Neural cell (in vitro differentiated cells): ENCODE results near the gene CXorf65. TPM values are rescaled to one million over a fixed set of nuclear protein-coding genes. Genes with fewer than 3 reads are reported as not detected.

Experiments
- H2AFZ ChIP-seq: fragments of 200-600, 300-800 bp; sonication (generic), shearing (Covaris generic); 2 replicates; pipeline ENCODE4 v1.6.0; 2014; ENCODE audit warnings: low read depth, mild to moderate bottlenecking, antibody characterized with exemption, low read length, moderate library complexity
- H3F3A ChIP-seq: fragments of 200-600 bp; shearing (Covaris generic); 2 replicates; pipeline ENCODE4 v1.6.1; 2016; ENCODE audit warnings: mild to moderate bottlenecking, moderate library complexity, mixed read lengths, antibody characterized with exemption, low read length; ENCODE audit not compliant: insufficient read depth, poor library complexity, severe bottlenecking
- H3K27ac ChIP-seq: fragments of 200-600, 300-800 bp; sonication (generic), shearing (Covaris generic); 2 replicates; pipeline ENCODE4 v1.5.1; 2014; ENCODE audit warnings: mild to moderate bottlenecking, low read length, moderate library complexity
- H3K27me3 ChIP-seq: fragments of 300-800, 200-600 bp; sonication (generic), shearing (Covaris generic); 2 replicates; pipeline ENCODE4 v1.6.0; 2014; ENCODE audit warnings: mild to moderate bottlenecking, low read depth, low read length, moderate library complexity; ENCODE audit not compliant: insufficient read depth
- H3K36me3 ChIP-seq: fragments of 300-800, 200-600 bp; sonication (generic), shearing (Covaris generic); 2 replicates; pipeline ENCODE4 v1.5.1; 2014; ENCODE audit warnings: mild to moderate bottlenecking, antibody characterized with exemption, low read length, moderate library complexity; ENCODE audit not compliant: insufficient read depth
- H3K4me2 ChIP-seq: fragments of 300-800, 200-600 bp; sonication (generic), shearing (Covaris generic); 2 replicates; pipeline ENCODE4 v1.6.0; 2014; ENCODE audit warnings: mild to moderate bottlenecking, low read length
- H3K4me3 ChIP-seq: fragments of 300-800, 200-600 bp; sonication (generic), shearing (Covaris generic); 2 replicates; pipeline ENCODE4 v1.5.1; 2014; ENCODE audit warnings: mild to moderate bottlenecking, low read length, moderate library complexity
- H3K79me2 ChIP-seq: fragments of 200-600 bp; shearing (Covaris generic); replicated peaks from 2 replicates; pipeline ENCODE4 v1.6.0; 2014; ENCODE audit warnings: mild to moderate bottlenecking, low read length, moderate library complexity; ENCODE audit not compliant: insufficient read depth
- H3K9ac ChIP-seq: fragments of 300-800, 200-600 bp; sonication (generic), shearing (Covaris generic); 2 replicates; pipeline ENCODE4 v1.6.1; 2016; ENCODE audit warnings: mild to moderate bottlenecking, low read length, mixed read lengths
- H3K9me2 ChIP-seq: fragments of 200-600 bp; shearing (Covaris generic); 2 replicates; pipeline ENCODE4 v1.6.1; 2016; ENCODE audit warnings: mild to moderate bottlenecking, low read length, mixed read lengths; ENCODE audit not compliant: insufficient read depth
- H3K9me3 ChIP-seq: fragments of 200-600, 300-800 bp; sonication (generic), shearing (Covaris generic); 2 replicates; pipeline ENCODE4 v1.6.1; 2016; ENCODE audit warnings: mild to moderate bottlenecking, mixed run types, low read length, moderate library complexity, mixed read lengths
- H4K20me1 ChIP-seq: fragments of 200-600 bp; shearing (Covaris generic); 2 replicates; pipeline ENCODE4 v1.6.1; 2016; ENCODE audit warnings: mild to moderate bottlenecking, mixed run types; ENCODE audit not compliant: insufficient read depth
- EP300 ChIP-seq: fragments of 450-650 bp; conservative IDR thresholded peaks from 2 replicates; pipeline ENCODE4 v1.6.1; 2014; ENCODE audit warnings: antibody characterized with exemption, mild to moderate bottlenecking, moderate library complexity; ENCODE audit not compliant: poor library complexity, severe bottlenecking
- EZH2 ChIP-seq: fragments of 200-600, 300-800 bp; shearing (Covaris generic), sonication (generic); IDR thresholded peaks from 2 replicates; pipeline ENCODE4 v1.6.1; 2014; ENCODE audit warnings: antibody characterized with exemption, low read length, borderline replicate concordance, mild to moderate bottlenecking; ENCODE audit not compliant: insufficient read depth, poor library complexity, severe bottlenecking
- MXI1 ChIP-seq: fragments of 450-650 bp; conservative IDR thresholded peaks from 2 replicates; pipeline ENCODE4 v1.6.1; 2014; ENCODE audit warnings: antibody characterized with exemption, mild to moderate bottlenecking; ENCODE audit not compliant: poor library complexity, severe bottlenecking
- POLR2AphosphoS5 ChIP-seq: IDR thresholded peaks from 2 replicates; pipeline ENCODE4 v1.6.1; 2012
- RAD21 ChIP-seq: fragments of 450-650 bp; conservative IDR thresholded peaks from 2 replicates; pipeline ENCODE4 v1.6.1; 2014; ENCODE audit warnings: antibody characterized with exemption, mild to moderate bottlenecking, moderate library complexity
- SMC3 ChIP-seq: fragments of 450-650 bp; conservative IDR thresholded peaks from 2 replicates; pipeline ENCODE4 v1.6.1; 2014; ENCODE audit warnings: antibody characterized with exemption, mild to moderate bottlenecking, moderate library complexity; ENCODE audit not compliant: poor library complexity
- TAF1 ChIP-seq: IDR thresholded peaks from 2 replicates; pipeline ENCODE4 v1.6.1; 2012; ENCODE audit warnings: low read depth
- polyA plus RNA-seq: library from polyadenylated mRNA; depleted of rRNA; stranded (reverse); fragments of >200 nt; gene quantifications from 2 replicates; pipeline ENCODE4 v1.2.3, GENCODE V29; 2014
- TF ChIP-seq, protein P1 (sequence below): IDR thresholded peaks from 2 replicates; pipeline ENCODE4 v1.6.1; 2012; ENCODE audit warnings: borderline replicate concordance
- TF ChIP-seq, protein P2 (sequence below): fragments of 450-650 bp; IDR thresholded peaks from 2 replicates; pipeline ENCODE4 v1.5.1; 2014; ENCODE audit warnings: antibody characterized with exemption, mild to moderate bottlenecking, moderate library complexity; ENCODE audit not compliant: poor library complexity, severe bottlenecking

Gene CXorf65
- polyA plus RNA-seq, 1 donor from 2014 or later = not detected

DNA sequence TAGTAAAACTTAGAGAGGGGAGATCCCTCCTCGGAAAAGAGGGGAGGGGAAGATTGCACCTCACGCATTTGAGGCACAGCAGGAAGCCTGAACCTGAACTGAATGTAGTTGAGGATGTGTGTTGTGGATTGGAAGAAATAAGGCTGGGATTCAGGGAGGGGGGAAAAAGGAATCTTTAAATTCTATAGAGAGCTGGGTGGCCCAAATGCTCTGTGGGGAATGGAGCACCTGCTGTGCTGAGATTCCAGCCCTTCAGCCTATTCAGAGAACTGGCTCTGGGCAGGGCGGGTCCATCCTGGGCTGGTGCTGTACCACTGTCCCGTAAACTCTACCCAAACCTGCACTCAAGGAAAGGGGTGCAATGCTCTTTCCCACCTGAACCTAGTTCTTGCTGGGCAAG, 6.8 kb downstream of the CXorf65 start:
- no peaks in the 10 kb centered on the region for H4K20me1 ChIP-seq
- H3K9me2 ChIP-seq = no peaks in the 10 kb centered on the region
- no peaks in the 10 kb centered on the region for H3K79me2 ChIP-seq
- no peak overlapping the region for H3K27ac ChIP-seq
- no peaks in the 10 kb centered on the region for H3K36me3 ChIP-seq
- H3K9me3 ChIP-seq = no peaks in the 10 kb centered on the region
- H3F3A ChIP-seq = no peaks in the 10 kb centered on the region
- TF ChIP-seq TAF1 (no peak), POLR2AphosphoS5 (no peak), SMC3 (no peak), MXI1 (no peak), RAD21 (no peak), EZH2 (no peak), EP300 (no peak)
- TF ChIP-seq, protein P1, sequence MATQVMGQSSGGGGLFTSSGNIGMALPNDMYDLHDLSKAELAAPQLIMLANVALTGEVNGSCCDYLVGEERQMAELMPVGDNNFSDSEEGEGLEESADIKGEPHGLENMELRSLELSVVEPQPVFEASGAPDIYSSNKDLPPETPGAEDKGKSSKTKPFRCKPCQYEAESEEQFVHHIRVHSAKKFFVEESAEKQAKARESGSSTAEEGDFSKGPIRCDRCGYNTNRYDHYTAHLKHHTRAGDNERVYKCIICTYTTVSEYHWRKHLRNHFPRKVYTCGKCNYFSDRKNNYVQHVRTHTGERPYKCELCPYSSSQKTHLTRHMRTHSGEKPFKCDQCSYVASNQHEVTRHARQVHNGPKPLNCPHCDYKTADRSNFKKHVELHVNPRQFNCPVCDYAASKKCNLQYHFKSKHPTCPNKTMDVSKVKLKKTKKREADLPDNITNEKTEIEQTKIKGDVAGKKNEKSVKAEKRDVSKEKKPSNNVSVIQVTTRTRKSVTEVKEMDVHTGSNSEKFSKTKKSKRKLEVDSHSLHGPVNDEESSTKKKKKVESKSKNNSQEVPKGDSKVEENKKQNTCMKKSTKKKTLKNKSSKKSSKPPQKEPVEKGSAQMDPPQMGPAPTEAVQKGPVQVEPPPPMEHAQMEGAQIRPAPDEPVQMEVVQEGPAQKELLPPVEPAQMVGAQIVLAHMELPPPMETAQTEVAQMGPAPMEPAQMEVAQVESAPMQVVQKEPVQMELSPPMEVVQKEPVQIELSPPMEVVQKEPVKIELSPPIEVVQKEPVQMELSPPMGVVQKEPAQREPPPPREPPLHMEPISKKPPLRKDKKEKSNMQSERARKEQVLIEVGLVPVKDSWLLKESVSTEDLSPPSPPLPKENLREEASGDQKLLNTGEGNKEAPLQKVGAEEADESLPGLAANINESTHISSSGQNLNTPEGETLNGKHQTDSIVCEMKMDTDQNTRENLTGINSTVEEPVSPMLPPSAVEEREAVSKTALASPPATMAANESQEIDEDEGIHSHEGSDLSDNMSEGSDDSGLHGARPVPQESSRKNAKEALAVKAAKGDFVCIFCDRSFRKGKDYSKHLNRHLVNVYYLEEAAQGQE = no peak
- TF ChIP-seq, protein P2, sequence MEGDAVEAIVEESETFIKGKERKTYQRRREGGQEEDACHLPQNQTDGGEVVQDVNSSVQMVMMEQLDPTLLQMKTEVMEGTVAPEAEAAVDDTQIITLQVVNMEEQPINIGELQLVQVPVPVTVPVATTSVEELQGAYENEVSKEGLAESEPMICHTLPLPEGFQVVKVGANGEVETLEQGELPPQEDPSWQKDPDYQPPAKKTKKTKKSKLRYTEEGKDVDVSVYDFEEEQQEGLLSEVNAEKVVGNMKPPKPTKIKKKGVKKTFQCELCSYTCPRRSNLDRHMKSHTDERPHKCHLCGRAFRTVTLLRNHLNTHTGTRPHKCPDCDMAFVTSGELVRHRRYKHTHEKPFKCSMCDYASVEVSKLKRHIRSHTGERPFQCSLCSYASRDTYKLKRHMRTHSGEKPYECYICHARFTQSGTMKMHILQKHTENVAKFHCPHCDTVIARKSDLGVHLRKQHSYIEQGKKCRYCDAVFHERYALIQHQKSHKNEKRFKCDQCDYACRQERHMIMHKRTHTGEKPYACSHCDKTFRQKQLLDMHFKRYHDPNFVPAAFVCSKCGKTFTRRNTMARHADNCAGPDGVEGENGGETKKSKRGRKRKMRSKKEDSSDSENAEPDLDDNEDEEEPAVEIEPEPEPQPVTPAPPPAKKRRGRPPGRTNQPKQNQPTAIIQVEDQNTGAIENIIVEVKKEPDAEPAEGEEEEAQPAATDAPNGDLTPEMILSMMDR = no peak
- no peak overlapping the region for H3K4me2 ChIP-seq
- no peak overlapping the region for H3K4me3 ChIP-seq
- no peak overlapping the region for H2AFZ ChIP-seq
- H3K9ac ChIP-seq = no peak overlapping the region
- peaks cover 7% of the 10 kb centered on the region for H3K27me3 ChIP-seq

DNA sequence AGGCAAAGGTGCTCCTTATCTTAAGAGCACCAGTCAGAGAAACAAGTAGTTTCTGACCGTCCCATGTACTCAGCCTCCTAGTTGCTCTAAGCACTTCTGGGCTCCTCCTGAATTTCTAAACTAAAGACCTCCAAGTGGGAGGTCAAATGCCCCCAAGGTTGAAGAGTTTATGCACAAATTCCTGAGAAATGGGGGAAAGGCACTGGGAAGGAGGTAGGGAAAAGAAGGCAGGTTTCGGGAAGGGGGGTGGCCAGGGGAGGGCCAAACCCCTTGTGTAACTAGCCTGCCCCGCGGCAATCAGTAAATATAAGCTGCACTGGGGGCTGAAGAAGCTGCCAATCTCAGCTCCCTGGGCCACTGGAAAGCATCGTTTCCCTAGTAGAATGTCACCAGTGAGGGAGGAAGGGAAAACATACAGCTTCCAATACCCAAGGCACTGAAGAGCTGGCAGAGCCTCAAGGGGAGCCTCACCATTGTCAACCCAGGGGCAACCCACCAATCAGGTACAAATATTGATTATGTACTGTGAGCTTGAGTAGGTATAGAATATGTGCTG, 7.5 kb downstream of the CXorf65 start:
- H4K20me1 ChIP-seq = no peaks in the 10 kb centered on the region
- no peak overlapping the region for H3K4me3 ChIP-seq
- H2AFZ ChIP-seq = no peak overlapping the region
- TF ChIP-seq EP300 (no peak), MXI1 (no peak), SMC3 (no peak), EZH2 (no peak), POLR2AphosphoS5 (no peak), RAD21 (no peak), TAF1 (no peak)
- TF ChIP-seq, protein P1 = no peak
- TF ChIP-seq, protein P2 = no peak
- H3K36me3 ChIP-seq = no peaks in the 10 kb centered on the region
- no peaks in the 10 kb centered on the region for H3K9me3 ChIP-seq
- no peak overlapping the region for H3K9ac ChIP-seq
- H3K27ac ChIP-seq = no peak overlapping the region
- H3K9me2 ChIP-seq = no peaks in the 10 kb centered on the region
- H3K79me2 ChIP-seq = no peaks in the 10 kb centered on the region
- no peak overlapping the region for H3K4me2 ChIP-seq
- H3K27me3 ChIP-seq = peaks cover 7% of the 10 kb centered on the region
- H3F3A ChIP-seq = no peaks in the 10 kb centered on the region
